ENCODE data around the gene CCDC187.
"Not testable (repeated sequence)": the region's sequence is repeated elsewhere in the genome, so short reads cannot be mapped to it uniquely, and the experiment has no call there.

Gene CCDC187

GRCh38 chr9:136243631-136244030 lies 60.3 kb downstream of the CCDC187 start:
- DNase-seq (ENCODE audit: low read depth in 1 of 2, low spot score in 1 of 2) = no peak

GRCh38 chr9:136242918-136243525 lies 60.9 kb downstream of the CCDC187 start:
- no peak for DNase-seq (ENCODE audit: low read depth in 1 of 2, low spot score in 1 of 2)

GRCh38 chr9:136242248-136242647 lies 61.6 kb downstream of the CCDC187 start:
- DNase-seq (ENCODE audit: low read depth in 1 of 2, low spot score in 1 of 2) = no peak

GRCh38 chr9:136241542-136241941 lies 62.4 kb downstream of the CCDC187 start:
- no peak for DNase-seq (ENCODE audit: low read depth in 1 of 2, low spot score in 1 of 2)

GRCh38 chr9:136240941-136241340 lies 63.0 kb downstream of the CCDC187 start:
- no peak for DNase-seq (ENCODE audit: low read depth in 1 of 2, low spot score in 1 of 2)

- DNase-seq (ENCODE audit: low read depth in 1 of 2, low spot score in 1 of 2) = no peak
Observed at GRCh38 chr9:136239983-136240330, 63.9 kb downstream of the CCDC187 start.

- DNase-seq (ENCODE audit: low read depth in 1 of 2, low spot score in 1 of 2) = no peak
Observed at GRCh38 chr9:136239135-136239982, 64.5 kb downstream of the CCDC187 start.

- DNase-seq (ENCODE audit: low read depth in 1 of 2, low spot score in 1 of 2) = no peak
Observed at GRCh38 chr9:136238342-136238732, 65.6 kb downstream of the CCDC187 start.

GRCh38 chr9:136237486-136238341 lies 66.2 kb downstream of the CCDC187 start:
- DNase-seq (ENCODE audit: low read depth in 1 of 2, low spot score in 1 of 2) = no peak

- not testable (repeated sequence) for DNase-seq (ENCODE audit: low read depth in 1 of 2, low spot score in 1 of 2)
Observed at GRCh38 chr9:136236471-136237410, 67.2 kb downstream of the CCDC187 start.

- no peak for DNase-seq (ENCODE audit: low read depth in 1 of 2, low spot score in 1 of 2)
Observed at GRCh38 chr9:136235709-136236455, 68.0 kb downstream of the CCDC187 start.

GRCh38 chr9:136235171-136235570 lies 68.7 kb downstream of the CCDC187 start:
- DNase-seq (ENCODE audit: low read depth in 1 of 2, low spot score in 1 of 2) = no peak

- no peak for DNase-seq (ENCODE audit: low read depth in 1 of 2, low spot score in 1 of 2)
Observed at GRCh38 chr9:136234597-136234996, 69.3 kb downstream of the CCDC187 start.

- no peak for DNase-seq (ENCODE audit: low read depth in 1 of 2, low spot score in 1 of 2)
Observed at GRCh38 chr9:136233868-136234267, 70.0 kb downstream of the CCDC187 start.

- DNase-seq (ENCODE audit: low read depth in 1 of 2, low spot score in 1 of 2) = no peak
Observed at GRCh38 chr9:136233411-136233810, 70.5 kb downstream of the CCDC187 start.

GRCh38 chr9:136232969-136233368 lies 70.9 kb downstream of the CCDC187 start:
- DNase-seq (ENCODE audit: low read depth in 1 of 2, low spot score in 1 of 2) = no peak

GRCh38 chr9:136231478-136232297 lies 72.2 kb downstream of the CCDC187 start:
- no peak for DNase-seq (ENCODE audit: low read depth in 1 of 2, low spot score in 1 of 2)

GRCh38 chr9:136230773-136231172 lies 73.1 kb downstream of the CCDC187 start:
- no peak for DNase-seq (ENCODE audit: low read depth in 1 of 2, low spot score in 1 of 2)

- no peak for DNase-seq (ENCODE audit: low read depth in 1 of 2, low spot score in 1 of 2)
Observed at GRCh38 chr9:136230365-136230764, 73.5 kb downstream of the CCDC187 start.
